COLO829 (cell line): ENCODE results near the gene FCER1A.

Source experiments
- DNase-seq: peaks from one replicate; pipeline ENCODE4 v3.0.0; 2012; ENCODE audit warnings: low spot score

Gene FCER1A

DNA sequence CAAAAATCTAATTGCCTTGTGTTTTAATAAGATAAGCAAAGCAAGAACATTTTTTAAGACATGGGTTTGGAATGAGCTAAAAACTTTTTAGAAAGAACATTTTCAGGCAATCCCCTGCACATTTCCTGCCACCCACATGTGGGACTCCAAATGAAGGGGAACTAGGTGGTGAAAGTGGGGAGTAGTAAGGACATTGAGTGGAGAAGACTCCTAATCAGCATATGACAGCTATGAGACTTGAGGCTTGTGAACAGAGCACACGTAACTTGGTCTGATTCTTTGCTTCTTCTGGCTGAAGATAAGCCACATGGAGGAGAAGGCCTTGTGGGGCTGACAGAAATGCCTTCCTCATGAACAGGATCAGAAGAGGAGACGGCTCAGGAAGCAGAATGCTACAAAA lies 50.3 kb downstream of the FCER1A start:
- DNase-seq: no peak
